Stimulated activated CD8-positive, alpha-beta memory T cell treated with anti-CD3 and anti-CD28 coated beads, Interleukin-7, amount 100 ng/mL, for 24 hours (primary cell): ENCODE data around the gene HIF1AN.
"Not testable (repeated sequence)": the region's sequence is repeated elsewhere in the genome, so short reads cannot be mapped to it uniquely, and the experiment has no call there.

Source experiments
- DNase-seq: peaks from one replicate; pipeline ENCODE4 v3.0.0-alpha.2; 2020; ENCODE audit warnings: low read depth

HIF1AN gene

DNA sequence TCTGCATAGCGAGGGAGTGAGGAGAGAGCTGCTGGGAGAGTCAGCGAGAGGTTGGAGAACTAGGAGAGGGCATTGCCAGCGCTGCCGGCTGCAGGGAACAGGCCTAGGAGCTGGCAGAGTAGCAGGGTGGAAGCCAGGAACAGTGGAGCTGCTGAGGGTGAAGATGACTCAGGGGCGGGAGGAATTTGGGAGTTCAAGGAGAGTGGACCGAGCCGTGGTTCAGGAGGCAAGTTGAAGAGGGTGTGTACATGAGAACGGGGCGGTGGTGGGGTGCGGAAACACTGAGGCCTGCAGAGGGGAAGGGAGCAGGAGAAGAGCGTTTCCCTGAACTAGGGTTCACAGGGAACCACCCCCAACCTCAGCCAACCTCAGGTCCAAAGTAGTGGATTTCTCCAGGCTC is 31.5 kb downstream of the HIF1AN start:
- DNase-seq: no peak

DNA sequence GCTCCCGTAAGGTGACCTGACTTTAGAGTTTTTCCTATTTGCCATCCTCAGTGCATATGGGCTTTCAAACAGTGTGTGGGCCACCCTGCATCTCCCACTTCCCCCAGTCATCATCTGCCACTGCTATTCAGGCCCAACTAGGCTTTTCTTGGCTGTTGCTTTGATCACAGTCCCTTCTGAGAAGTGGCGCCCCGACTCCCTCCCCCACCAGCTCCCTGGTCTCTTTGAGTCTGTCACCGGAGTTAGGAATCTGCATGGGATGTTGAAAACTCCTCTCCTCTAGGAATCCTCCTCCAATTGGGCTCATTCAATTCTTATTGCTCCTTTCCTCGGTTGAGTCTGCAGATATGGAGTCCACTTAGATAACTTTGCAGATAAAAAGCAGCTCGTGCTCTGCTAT is 32.1 kb downstream of the HIF1AN start:
- no peak for DNase-seq

DNA sequence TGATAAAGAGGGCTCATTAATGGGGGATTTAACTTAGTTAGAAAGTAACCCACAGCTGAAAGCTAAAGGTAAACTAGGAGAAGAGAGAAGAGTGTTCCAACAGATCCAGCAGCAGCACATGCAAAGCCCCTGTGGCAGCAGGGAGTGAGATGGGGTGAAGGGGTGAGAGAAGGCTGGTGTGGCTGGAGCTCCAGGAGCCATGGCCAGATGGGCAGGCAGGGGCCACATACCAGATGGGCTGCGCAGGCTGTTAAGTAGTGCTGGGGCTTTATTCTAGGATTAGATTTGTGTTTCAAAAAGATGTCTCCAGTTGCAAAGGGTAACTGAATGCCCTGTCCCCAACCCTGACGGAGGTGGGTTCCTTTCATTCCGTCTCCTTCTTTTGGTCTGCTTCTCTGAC is 33.2 kb downstream of the HIF1AN start:
- no peak for DNase-seq

DNA sequence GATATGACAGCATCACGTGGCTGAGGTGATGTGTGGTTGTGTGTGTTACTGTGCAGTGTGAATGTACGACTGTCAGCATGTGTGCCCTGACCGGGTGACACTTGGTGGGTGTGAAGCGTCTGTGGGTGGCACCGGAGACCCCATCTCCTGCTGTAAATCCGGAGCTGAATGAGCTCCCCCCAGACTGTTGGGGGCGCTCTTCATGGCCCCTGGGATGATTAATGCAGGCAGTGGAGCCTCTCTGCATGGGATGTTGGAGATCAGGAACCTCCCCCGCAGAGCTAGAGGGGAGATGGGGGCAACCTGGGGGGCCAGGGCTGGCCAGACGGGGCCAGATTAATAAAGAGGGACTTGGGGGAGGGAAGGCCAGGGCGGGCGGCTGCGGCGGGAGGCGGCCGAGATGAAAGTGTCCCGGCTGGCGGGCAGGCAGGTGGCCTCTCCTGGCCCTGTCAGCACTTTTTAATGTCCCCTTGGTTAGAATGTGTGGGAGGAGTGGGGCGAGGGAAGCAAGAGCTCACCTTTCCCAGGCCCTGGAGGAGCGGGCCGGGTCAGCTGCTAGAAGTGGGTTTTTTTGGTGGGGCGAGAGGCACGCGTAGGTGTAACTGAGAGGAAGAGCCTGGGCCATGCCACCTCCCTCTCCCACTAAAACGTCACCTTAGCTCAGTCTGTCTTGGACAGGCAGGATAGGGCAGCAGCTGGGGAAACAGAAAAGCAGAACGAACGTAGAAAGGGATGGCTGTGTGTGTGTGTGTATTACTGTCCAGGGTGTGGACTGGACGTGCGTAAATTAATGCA is 34.1 kb downstream of the HIF1AN start:
- no peak for DNase-seq

DNA sequence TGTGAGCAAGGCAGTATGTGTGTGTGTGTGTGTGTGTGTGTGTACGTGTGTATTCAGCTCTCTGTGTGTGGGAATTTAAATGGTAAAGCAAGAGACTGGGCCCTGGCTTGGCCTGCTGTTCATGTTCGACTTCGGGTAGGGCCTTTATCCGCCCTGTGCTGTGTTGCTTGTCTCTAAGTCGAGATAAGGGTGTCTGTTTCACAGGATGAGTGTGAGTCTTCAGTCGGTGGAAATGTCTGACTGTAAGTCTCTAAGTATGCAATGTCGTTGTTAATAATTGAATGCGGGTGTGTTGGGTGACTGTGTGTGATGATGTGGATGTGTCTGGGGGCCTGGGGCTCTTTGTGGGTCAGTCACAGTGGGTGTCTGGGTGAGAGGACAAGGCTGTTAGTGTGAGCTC is 34.8 kb downstream of the HIF1AN start:
- no peak for DNase-seq

DNA sequence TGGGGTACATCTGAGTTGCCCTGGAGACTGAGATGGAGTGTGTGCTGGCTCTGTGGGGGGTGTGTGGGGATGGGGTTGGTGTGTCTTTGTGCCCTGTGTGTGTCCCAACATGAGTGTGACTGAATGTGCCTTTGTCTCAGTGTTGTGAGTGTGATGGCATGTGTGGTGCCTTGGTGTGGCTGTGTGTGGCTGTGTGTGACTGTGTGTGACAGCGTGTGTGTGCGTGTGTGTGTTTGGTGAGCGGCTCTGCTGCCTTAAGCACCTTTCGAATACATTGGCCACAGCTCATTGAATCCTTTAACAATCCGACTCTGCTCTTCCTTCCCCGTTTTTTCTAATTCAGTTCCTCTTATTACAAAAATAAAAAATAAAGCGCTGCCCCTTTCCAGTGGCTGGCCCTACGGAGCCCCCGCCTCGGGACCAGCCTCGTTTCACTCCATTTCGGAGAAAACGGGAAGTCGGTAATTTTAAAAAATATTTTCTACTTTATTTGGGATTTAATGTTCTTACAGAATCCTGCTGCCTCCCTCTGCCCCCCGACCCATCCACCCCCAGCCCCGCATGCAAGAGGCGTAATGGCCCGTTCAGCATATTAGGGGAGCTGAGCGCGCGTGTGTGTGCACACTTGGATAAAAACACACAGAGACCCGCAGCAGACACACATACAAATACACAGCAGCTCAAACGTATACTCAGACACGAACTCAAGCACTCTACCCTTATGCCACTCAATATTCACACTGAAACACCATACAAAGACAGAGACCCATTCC is 35.5 kb downstream of the HIF1AN start:
- no peak for DNase-seq

DNA sequence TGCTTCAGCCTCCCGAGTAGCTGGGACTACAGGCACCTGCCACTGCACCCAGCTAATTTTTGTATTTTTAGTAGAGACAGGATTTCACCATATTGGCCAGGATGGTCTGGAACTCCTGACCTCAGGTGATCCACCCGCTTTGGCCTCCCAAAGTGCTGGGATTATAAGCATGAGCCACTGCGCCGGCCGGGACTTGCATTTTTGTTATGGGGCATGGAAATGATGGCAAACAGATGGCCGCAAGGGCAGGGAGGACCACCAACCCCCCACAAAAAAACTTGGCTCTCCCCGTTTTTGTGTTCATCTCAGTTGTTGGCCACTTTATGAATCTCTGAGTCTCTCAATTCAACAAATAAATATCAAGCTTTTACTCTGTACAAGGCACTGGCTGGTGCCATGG is 39.4 kb downstream of the HIF1AN start:
- not testable (repeated sequence) for DNase-seq

DNA sequence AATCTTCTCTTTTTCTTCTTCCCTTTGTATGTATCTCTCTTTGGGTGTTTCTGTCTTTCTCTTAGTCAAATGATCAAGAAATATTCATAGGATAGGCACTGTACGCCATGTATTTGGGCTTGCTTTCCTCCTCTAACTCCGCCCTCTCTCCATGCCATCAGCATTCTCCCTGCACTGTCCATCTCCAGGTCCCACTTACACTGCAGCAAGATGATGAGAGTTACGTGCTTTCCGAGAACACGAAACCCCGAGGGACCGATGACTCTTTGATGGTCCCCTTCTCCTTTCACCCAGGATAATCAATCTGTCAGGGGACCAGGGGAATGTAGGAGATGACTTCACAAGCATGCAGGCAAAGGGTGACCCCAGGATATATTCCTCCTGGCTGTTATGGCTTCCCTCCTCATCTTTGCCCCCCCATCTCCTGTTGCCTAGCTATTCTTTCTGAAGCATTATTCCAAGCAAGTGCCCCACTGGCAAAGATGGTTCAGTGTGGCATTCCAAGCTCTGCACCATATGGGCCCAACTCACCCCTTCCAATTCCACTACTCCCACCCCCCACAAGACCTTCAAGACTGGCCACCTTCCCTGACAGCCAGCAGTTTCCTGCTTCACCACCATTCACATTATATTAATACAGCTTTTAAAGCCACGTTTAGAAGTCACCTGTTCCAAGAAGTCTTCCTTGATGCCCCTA is 40.0 kb downstream of the HIF1AN start:
- no peak for DNase-seq

DNA sequence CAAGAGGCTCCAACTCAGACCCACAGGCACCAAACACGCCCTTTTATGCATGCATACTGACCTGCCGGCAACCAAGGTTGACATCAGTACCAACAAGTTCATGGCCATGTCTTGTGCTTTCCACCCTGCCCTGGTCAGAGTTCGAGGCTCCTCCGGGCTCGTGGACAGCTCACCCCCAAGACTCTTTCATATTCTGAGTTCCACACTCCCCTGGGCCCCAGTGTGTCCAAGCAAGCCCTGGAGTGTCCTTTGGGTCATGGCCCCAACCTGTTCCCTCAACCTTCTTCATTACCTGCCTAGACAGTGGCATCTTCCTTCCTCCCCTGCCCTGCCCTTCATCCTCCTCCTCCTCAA is 40.5 kb downstream of the HIF1AN start:
- no peak for DNase-seq

DNA sequence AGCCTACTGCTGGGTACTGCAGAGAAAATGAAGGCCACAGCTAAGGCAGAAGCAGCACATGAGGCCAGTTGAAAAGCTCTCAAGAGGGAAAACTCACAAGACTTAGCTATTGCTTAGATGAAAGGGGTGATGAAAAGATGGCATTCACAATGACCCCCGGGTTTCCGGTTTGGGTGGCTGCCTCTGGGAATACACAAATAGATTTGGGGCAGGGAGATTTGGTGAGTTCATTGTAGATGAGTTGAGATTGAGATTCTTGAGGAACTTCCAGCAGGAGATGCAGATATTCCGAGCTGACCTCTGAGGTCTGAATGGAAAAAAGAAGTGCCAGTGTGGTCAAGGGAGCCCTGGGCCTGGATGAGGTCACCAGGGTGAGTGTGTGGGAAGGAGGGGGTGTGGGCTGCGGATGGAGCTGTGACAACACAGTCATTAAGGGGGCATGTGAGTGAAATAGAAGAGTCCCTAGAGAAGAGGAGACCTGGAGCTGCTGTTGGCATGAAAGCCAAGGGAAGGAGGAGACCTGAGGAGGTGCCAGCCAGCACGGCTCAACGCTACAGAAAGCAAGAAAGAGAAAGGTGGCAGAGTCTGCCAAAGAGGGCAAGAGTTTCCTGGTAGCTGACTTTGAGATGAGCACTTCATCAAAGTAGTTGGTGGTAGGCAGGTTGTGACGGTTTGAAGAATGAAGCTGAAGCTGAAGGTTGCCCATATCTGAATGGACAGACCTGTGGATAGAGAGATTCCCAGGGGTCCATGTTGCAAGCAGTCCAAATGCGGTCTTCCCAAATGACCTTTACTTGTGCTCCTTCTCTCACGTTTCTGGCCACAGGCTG is 43.7 kb downstream of the HIF1AN start:
- no peak for DNase-seq

DNA sequence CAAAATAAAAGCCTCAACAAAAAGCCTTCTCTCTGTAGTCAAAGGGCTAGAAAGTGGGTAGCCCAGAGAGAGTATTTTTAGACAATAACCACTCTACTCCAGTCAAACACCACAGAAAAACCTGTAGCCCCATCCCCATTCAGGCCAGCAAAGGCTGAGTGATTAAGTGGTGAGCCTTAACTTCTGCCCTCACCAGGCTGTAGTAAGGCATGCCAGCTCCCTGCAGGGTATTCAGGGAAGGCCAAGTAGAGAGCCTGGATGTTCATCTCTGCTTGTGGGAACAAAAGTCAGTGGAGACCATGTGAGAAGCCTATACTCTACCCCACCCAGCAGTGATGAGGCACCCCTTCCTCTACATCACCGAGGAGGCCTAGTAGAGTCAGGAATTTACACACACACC is 51.2 kb downstream of the HIF1AN start:
- DNase-seq: no peak

DNA sequence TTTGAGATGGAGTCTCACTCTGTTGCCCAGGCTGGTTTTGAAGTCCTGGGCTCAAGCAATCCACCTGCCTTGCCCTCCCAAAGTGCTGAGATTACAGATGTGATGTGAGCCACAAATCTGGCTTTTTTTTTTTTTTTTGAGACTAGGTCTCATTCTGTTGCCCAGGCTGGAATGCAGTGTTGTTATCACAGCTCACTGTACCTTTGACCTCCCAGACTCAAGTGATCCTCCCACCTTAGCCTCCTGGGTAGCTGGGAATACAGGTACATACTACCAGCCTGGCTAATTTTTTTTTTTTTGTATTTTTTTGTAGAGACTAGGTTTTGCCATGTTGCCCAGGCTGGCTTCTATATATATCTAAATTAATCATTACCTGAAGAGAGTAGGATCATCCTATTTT is 62.4 kb downstream of the HIF1AN start:
- DNase-seq: no peak

DNA sequence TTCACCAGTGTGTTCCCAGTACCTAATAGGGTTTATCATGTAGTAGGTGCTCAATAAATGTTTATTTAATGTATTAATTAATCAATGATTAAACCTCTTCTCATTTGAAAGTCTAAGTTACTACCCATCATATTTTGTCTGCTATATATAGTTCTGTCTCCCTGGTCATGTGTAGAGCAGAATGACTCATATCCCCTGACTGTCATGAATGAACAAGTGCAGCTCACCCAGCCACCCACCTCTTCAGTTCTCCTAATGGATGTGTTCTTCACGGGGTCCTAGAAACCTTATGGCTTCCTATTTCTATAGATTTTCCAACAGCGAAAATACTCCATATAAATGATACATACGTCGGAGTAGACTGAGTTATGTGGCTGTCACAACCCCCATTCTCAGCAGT is 64.5 kb downstream of the HIF1AN start:
- DNase-seq: no peak

DNA sequence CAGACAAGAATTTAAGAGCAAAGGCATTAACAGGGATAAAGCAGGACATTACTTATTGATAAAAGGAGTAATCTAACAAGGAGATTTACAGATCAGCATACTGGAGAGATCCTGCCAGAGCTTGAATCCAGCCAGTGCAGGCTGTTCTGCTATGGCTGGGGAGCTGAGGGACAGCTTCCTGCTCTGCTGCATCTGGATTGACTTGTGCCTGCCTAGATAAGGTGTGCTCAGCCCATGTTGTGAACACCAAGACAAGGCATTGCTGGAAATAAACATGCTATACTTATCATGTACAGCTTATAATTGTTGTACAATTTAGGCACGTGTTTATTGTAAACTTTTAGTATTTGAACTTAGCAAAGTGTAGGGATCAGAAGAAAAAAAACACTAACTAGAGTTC is 71.7 kb downstream of the HIF1AN start:
- no peak for DNase-seq
